Measurements from ENCODE around the gene PTK7.

PTK7 gene

GRCh38 chr6:43173591-43174262, 97.6 kb downstream of the PTK7 start:
- H3K9me3 ChIP-seq (ENCODE audit: insufficient read depth, low read depth, low read length), result no peaks in the 10 kb centered on the region
- H2AFZ ChIP-seq (ENCODE audit: insufficient read depth, low read length, poor library complexity), result peak overlapping the region; percentile 20
- peak overlapping the region; percentile 16 for H3K14ac ChIP-seq (ENCODE audit: low read length)
- peak overlapping the region; percentile 74 for H3K4me2 ChIP-seq (ENCODE audit: low read length)
- H3K9ac ChIP-seq (ENCODE audit: low read length), result peak overlapping the region; percentile 70
- peak overlapping the region; percentile 44 for H2BK5ac ChIP-seq (ENCODE audit: low read depth, low read length, poor library complexity)
- H3K27me3 ChIP-seq (ENCODE audit: insufficient read depth, low read length), result no peaks in the 10 kb centered on the region
- peak overlapping the region; percentile 20 for H4K91ac ChIP-seq (ENCODE audit: low read depth, low read length)
- peak overlapping the region; percentile 30 for H3K4ac ChIP-seq (ENCODE audit: low read depth, low read length)
- no peak overlapping the region for H4K8ac ChIP-seq (ENCODE audit: low read depth, low read length)
- H3K18ac ChIP-seq (ENCODE audit: low read length), result peak overlapping the region; percentile 48
- H4K12ac ChIP-seq (ENCODE audit: low read depth, low read length), result no peak overlapping the region
- H3K79me2 ChIP-seq (ENCODE audit: control insufficient read depth, insufficient read depth, low read length, poor library complexity), result peaks cover 23% of the 10 kb centered on the region
- peak overlapping the region; percentile 57 for H2AK5ac ChIP-seq (ENCODE audit: low read length)
- H3K79me1 ChIP-seq (ENCODE audit: low read length), result peaks cover 25% of the 10 kb centered on the region
- H3K4me1 ChIP-seq (ENCODE audit: control insufficient read depth in 1 of 2, insufficient read depth in 2 of 2, low read length in 2 of 2), result peaks cover 13 to 14% of the 10 kb centered on the region in 2 experiments
- H3K36me3 ChIP-seq (ENCODE audit: control insufficient read depth in 1 of 2, insufficient read depth in 2 of 2, low read length in 2 of 2), result peaks cover 27 to 29% of the 10 kb centered on the region in 2 experiments
- peak; percentile 77 to 83 for DNase-seq
- H3K4me3 ChIP-seq (ENCODE audit: low read depth, low read length), result peak overlapping the region; percentile 46
- peak overlapping the region; percentile 87 for H3K27ac ChIP-seq (ENCODE audit: low read depth, low read length)
- no peak overlapping the region for H3K23ac ChIP-seq (ENCODE audit: low read length)
- H2BK120ac ChIP-seq (ENCODE audit: insufficient read depth, low read length, poor library complexity), result no peak overlapping the region
- WGBS (ENCODE audit: extremely low coverage, insufficient coverage, insufficient read length), result no CpG with 5 or more reads among the region's 11 CpGs
- peak overlapping the region; percentile 21 for H2BK12ac ChIP-seq (ENCODE audit: low read length)

GRCh38 chr6:43174263-43175112, 98.4 kb downstream of the PTK7 start:
- peaks cover 35 to 37% of the 10 kb centered on the region in 2 experiments for H3K36me3 ChIP-seq (ENCODE audit: control insufficient read depth in 1 of 2, insufficient read depth in 2 of 2, low read length in 2 of 2)
- H2BK120ac ChIP-seq (ENCODE audit: insufficient read depth, low read length, poor library complexity), result peak overlapping the region; percentile 61
- peak overlapping the region; percentile 87 for H3K27ac ChIP-seq (ENCODE audit: low read depth, low read length)
- no CpG with 5 or more reads among the region's 32 CpGs for WGBS (ENCODE audit: extremely low coverage, insufficient coverage, insufficient read length)
- H3K4ac ChIP-seq (ENCODE audit: low read depth, low read length), result no peak overlapping the region
- no peaks in the 10 kb centered on the region for H3K27me3 ChIP-seq (ENCODE audit: insufficient read depth, low read length)
- peak overlapping the region; percentile 74 for H3K4me2 ChIP-seq (ENCODE audit: low read length)
- H3K9me3 ChIP-seq (ENCODE audit: insufficient read depth, low read depth, low read length), result no peaks in the 10 kb centered on the region
- H2BK12ac ChIP-seq (ENCODE audit: low read length), result no peak overlapping the region
- peaks cover 13 to 14% of the 10 kb centered on the region in 2 experiments for H3K4me1 ChIP-seq (ENCODE audit: control insufficient read depth in 1 of 2, insufficient read depth in 2 of 2, low read length in 2 of 2)
- no peak overlapping the region for H2AK5ac ChIP-seq (ENCODE audit: low read length)
- peak overlapping the region; percentile 16 for H3K14ac ChIP-seq (ENCODE audit: low read length)
- H3K79me1 ChIP-seq (ENCODE audit: low read length), result peaks cover 25% of the 10 kb centered on the region
- no peak overlapping the region for H4K12ac ChIP-seq (ENCODE audit: low read depth, low read length)
- peak; percentile 99 to 100 for DNase-seq
- H2AFZ ChIP-seq (ENCODE audit: insufficient read depth, low read length, poor library complexity), result peak overlapping the region; percentile 67
- no peak overlapping the region for H3K9ac ChIP-seq (ENCODE audit: low read length)
- H3K18ac ChIP-seq (ENCODE audit: low read length), result peak overlapping the region; percentile 67
- H3K79me2 ChIP-seq (ENCODE audit: control insufficient read depth, insufficient read depth, low read length, poor library complexity), result peaks cover 23% of the 10 kb centered on the region
- H2BK5ac ChIP-seq (ENCODE audit: low read depth, low read length, poor library complexity), result peak overlapping the region; percentile 73
- H4K8ac ChIP-seq (ENCODE audit: low read depth, low read length), result peak overlapping the region; percentile 56
- H3K23ac ChIP-seq (ENCODE audit: low read length), result no peak overlapping the region
- peak overlapping the region; percentile 65 for H3K4me3 ChIP-seq (ENCODE audit: low read depth, low read length)
- peak overlapping the region; percentile 52 for H4K91ac ChIP-seq (ENCODE audit: low read depth, low read length)

GRCh38 chr6:43175676-43176422, 99.7 kb downstream of the PTK7 start:
- H3K36me3 ChIP-seq (ENCODE audit: control insufficient read depth in 1 of 2, insufficient read depth in 2 of 2, low read length in 2 of 2), result peaks cover 37 to 42% of the 10 kb centered on the region in 2 experiments
- no peak overlapping the region for H3K4me3 ChIP-seq (ENCODE audit: low read depth, low read length)
- no peak overlapping the region for H2AK5ac ChIP-seq (ENCODE audit: low read length)
- DNase-seq, result peak; percentile 80 to 84
- H3K23ac ChIP-seq (ENCODE audit: low read length), result no peak overlapping the region
- WGBS (ENCODE audit: extremely low coverage, insufficient coverage, insufficient read length), result no CpG with 5 or more reads among the region's 11 CpGs
- H3K27ac ChIP-seq (ENCODE audit: low read depth, low read length), result no peak overlapping the region
- H2BK120ac ChIP-seq (ENCODE audit: insufficient read depth, low read length, poor library complexity), result no peak overlapping the region
- H3K9me3 ChIP-seq (ENCODE audit: insufficient read depth, low read depth, low read length), result no peaks in the 10 kb centered on the region
- no peak overlapping the region for H3K4me2 ChIP-seq (ENCODE audit: low read length)
- H3K79me2 ChIP-seq (ENCODE audit: control insufficient read depth, insufficient read depth, low read length, poor library complexity), result peaks cover 18% of the 10 kb centered on the region
- H3K4me1 ChIP-seq (ENCODE audit: control insufficient read depth in 1 of 2, insufficient read depth in 2 of 2, low read length in 2 of 2), result peaks cover 10 to 14% of the 10 kb centered on the region in 2 experiments
- no peak overlapping the region for H2BK12ac ChIP-seq (ENCODE audit: low read length)
- no peak overlapping the region for H3K14ac ChIP-seq (ENCODE audit: low read length)
- no peak overlapping the region for H4K8ac ChIP-seq (ENCODE audit: low read depth, low read length)
- H2BK5ac ChIP-seq (ENCODE audit: low read depth, low read length, poor library complexity), result no peak overlapping the region
- H4K12ac ChIP-seq (ENCODE audit: low read depth, low read length), result no peak overlapping the region
- H3K18ac ChIP-seq (ENCODE audit: low read length), result peak overlapping the region; percentile 2
- H2AFZ ChIP-seq (ENCODE audit: insufficient read depth, low read length, poor library complexity), result no peak overlapping the region
- no peaks in the 10 kb centered on the region for H3K27me3 ChIP-seq (ENCODE audit: insufficient read depth, low read length)
- H3K9ac ChIP-seq (ENCODE audit: low read length), result no peak overlapping the region
- H4K91ac ChIP-seq (ENCODE audit: low read depth, low read length), result no peak overlapping the region
- peak overlapping the region; percentile 3 for H3K4ac ChIP-seq (ENCODE audit: low read depth, low read length)
- peaks cover 18% of the 10 kb centered on the region for H3K79me1 ChIP-seq (ENCODE audit: low read length)

GRCh38 chr6:43176423-43176786, 100.3 kb downstream of the PTK7 start:
- Histone ChIP-seq H3K27ac (ENCODE audit: low read depth, low read length) (no peak overlapping the region), H4K8ac (ENCODE audit: low read depth, low read length) (no peak overlapping the region)
- no CpG with 5 or more reads among the region's 6 CpGs for WGBS (ENCODE audit: extremely low coverage, insufficient coverage, insufficient read length)

More at GRCh38 chr6:43176423-43176786, 100.3 kb downstream of the PTK7 start:
- H3K4me2 ChIP-seq (ENCODE audit: low read length), result no peak overlapping the region
- H3K18ac ChIP-seq (ENCODE audit: low read length), result peak overlapping the region; percentile 46
- no peak overlapping the region for H2BK12ac ChIP-seq (ENCODE audit: low read length)
- no peak overlapping the region for H3K14ac ChIP-seq (ENCODE audit: low read length)
- no peak overlapping the region for H3K4ac ChIP-seq (ENCODE audit: low read depth, low read length)
- H3K79me2 ChIP-seq (ENCODE audit: control insufficient read depth, insufficient read depth, low read length, poor library complexity), result peaks cover 17% of the 10 kb centered on the region
- H3K27me3 ChIP-seq (ENCODE audit: insufficient read depth, low read length), result no peaks in the 10 kb centered on the region
- no peaks in the 10 kb centered on the region for H3K9me3 ChIP-seq (ENCODE audit: insufficient read depth, low read depth, low read length)
- no peak overlapping the region for H3K4me3 ChIP-seq (ENCODE audit: low read depth, low read length)
- H3K79me1 ChIP-seq (ENCODE audit: low read length), result peaks cover 17% of the 10 kb centered on the region
- no peak overlapping the region for H2AFZ ChIP-seq (ENCODE audit: insufficient read depth, low read length, poor library complexity)
- H2BK5ac ChIP-seq (ENCODE audit: low read depth, low read length, poor library complexity), result no peak overlapping the region
- no peak overlapping the region for H2AK5ac ChIP-seq (ENCODE audit: low read length)
- no peak overlapping the region for H3K23ac ChIP-seq (ENCODE audit: low read length)
- no peak overlapping the region for H2BK120ac ChIP-seq (ENCODE audit: insufficient read depth, low read length, poor library complexity)
- no peak overlapping the region for H3K9ac ChIP-seq (ENCODE audit: low read length)
- H4K12ac ChIP-seq (ENCODE audit: low read depth, low read length), result no peak overlapping the region
- DNase-seq, result no peak
- no peak overlapping the region for H4K91ac ChIP-seq (ENCODE audit: low read depth, low read length)
- H3K36me3 ChIP-seq (ENCODE audit: control insufficient read depth in 1 of 2, insufficient read depth in 2 of 2, low read length in 2 of 2), result peaks cover 37 to 42% of the 10 kb centered on the region in 2 experiments
- peaks cover 12 to 14% of the 10 kb centered on the region in 2 experiments for H3K4me1 ChIP-seq (ENCODE audit: control insufficient read depth in 1 of 2, insufficient read depth in 2 of 2, low read length in 2 of 2)

Data from trophoblast cell (in vitro differentiated cells and primary cell).